ENCODE data around the gene BOK.

- TF ChIP-seq, protein P1, sequence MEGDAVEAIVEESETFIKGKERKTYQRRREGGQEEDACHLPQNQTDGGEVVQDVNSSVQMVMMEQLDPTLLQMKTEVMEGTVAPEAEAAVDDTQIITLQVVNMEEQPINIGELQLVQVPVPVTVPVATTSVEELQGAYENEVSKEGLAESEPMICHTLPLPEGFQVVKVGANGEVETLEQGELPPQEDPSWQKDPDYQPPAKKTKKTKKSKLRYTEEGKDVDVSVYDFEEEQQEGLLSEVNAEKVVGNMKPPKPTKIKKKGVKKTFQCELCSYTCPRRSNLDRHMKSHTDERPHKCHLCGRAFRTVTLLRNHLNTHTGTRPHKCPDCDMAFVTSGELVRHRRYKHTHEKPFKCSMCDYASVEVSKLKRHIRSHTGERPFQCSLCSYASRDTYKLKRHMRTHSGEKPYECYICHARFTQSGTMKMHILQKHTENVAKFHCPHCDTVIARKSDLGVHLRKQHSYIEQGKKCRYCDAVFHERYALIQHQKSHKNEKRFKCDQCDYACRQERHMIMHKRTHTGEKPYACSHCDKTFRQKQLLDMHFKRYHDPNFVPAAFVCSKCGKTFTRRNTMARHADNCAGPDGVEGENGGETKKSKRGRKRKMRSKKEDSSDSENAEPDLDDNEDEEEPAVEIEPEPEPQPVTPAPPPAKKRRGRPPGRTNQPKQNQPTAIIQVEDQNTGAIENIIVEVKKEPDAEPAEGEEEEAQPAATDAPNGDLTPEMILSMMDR (IDR thresholded peaks at IDR 0.05), result no peak
- no peak for TF ChIP-seq POLR2A (IDR thresholded peaks at IDR 0.05)
- no peak for TF ChIP-seq POLR2AphosphoS5 (IDR thresholded peaks at IDR 0.05; ENCODE audit: insufficient read depth in 1 of 2, low read depth in 1 of 2)
Measured at GRCh38 chr2:241551599-241551997, 6.9 kb upstream of the BOK start.

Measured in vagina (tissue), 2 donors.